ENCODE results near the gene MBP.

The MBP gene

GRCh38 chr18:77140439-77141109 lies 8.0 kb upstream of the MBP start:
- Histone ChIP-seq H3K27ac (no peak overlapping the region), H3K27me3 (no peaks in the 10 kb centered on the region), H3K9me3 (peaks cover 0 to 7% (median 0%) of the 10 kb centered on the region in 3 donors), H3K4me1 (peaks cover 0 to 17% (median 13%) of the 10 kb centered on the region in 4 donors), H3K4me3 (no peak overlapping the region), H3K36me3 (no peaks in the 10 kb centered on the region)
- intact Hi-C loops (cut with DNase I; ENCODE audit: low total_unique reads): no loop called here
- peak in 1 of 2 donors; percentile 58 for DNase-seq
- no peak for TF ChIP-seq CTCF (IDR thresholded peaks at IDR 0.05)

- Histone ChIP-seq H3K36me3 (no peaks in the 10 kb centered on the region), H3K4me1 (peaks cover 0 to 17% (median 13%) of the 10 kb centered on the region in 4 donors), H3K27ac (no peak overlapping the region), H3K4me3 (no peak overlapping the region), H3K9me3 (peaks cover 0 to 7% (median 0%) of the 10 kb centered on the region in 3 donors), H3K27me3 (no peaks in the 10 kb centered on the region)
- TF ChIP-seq CTCF (IDR thresholded peaks at IDR 0.05): no peak
- intact Hi-C loops (cut with DNase I; ENCODE audit: low total_unique reads): no loop called here
- no peak for DNase-seq
Observed at GRCh38 chr18:77140030-77140429, 7.4 kb upstream of the MBP start.

- intact Hi-C loops (cut with DNase I; ENCODE audit: low total_unique reads): no loop called here
- TF ChIP-seq CTCF (IDR thresholded peaks at IDR 0.05): no peak
- no peak for DNase-seq
- Histone ChIP-seq H3K4me1 (peaks cover 0 to 17% (median 13%) of the 10 kb centered on the region in 4 donors), H3K27me3 (no peaks in the 10 kb centered on the region), H3K27ac (no peak overlapping the region), H3K4me3 (no peak overlapping the region), H3K9me3 (peaks cover 0 to 7% (median 0%) of the 10 kb centered on the region in 3 donors), H3K36me3 (no peaks in the 10 kb centered on the region)
Observed at GRCh38 chr18:77139619-77140018, 7.0 kb upstream of the MBP start.

GRCh38 chr18:77138270-77138669 lies 5.7 kb upstream of the MBP start:
- Histone ChIP-seq H3K27ac (peak overlapping the region; percentile 60 to 69), H3K9me3 (peaks cover 0 to 4% (median 0%) of the 10 kb centered on the region in 3 donors), H3K4me3 (no peak overlapping the region), H3K36me3 (no peaks in the 10 kb centered on the region), H3K4me1 (peaks cover 0 to 26% (median 16%) of the 10 kb centered on the region in 4 donors), H3K27me3 (no peaks in the 10 kb centered on the region)
- no peak for DNase-seq
- TF ChIP-seq CTCF (IDR thresholded peaks at IDR 0.05): no peak
- intact Hi-C loops (cut with DNase I; ENCODE audit: low total_unique reads): no loop called here

GRCh38 chr18:77137851-77138250 lies 5.3 kb upstream of the MBP start:
- no peak for DNase-seq
- Histone ChIP-seq H3K4me1 (peaks cover 0 to 30% (median 20%) of the 10 kb centered on the region in 4 donors), H3K27me3 (no peaks in the 10 kb centered on the region), H3K4me3 (no peak overlapping the region), H3K36me3 (no peaks in the 10 kb centered on the region), H3K9me3 (no peaks in the 10 kb centered on the region), H3K27ac (peak overlapping the region; percentile 60 to 69)
- TF ChIP-seq CTCF (IDR thresholded peaks at IDR 0.05): no peak
- intact Hi-C loops (cut with DNase I; ENCODE audit: low total_unique reads): no loop called here
